Natural killer cell (primary cell): Measurements from ENCODE around the gene NEK1. TPM values are rescaled to one million over a fixed set of nuclear protein-coding genes. Genes with fewer than 3 reads are reported as not detected.
A peak's percentile ranks its signal among the peaks of the same experiment; 100 is the strongest.

Source experiments
- ATAC-seq, 3 donors: fragments of 150-1000 bp in 2 of 3; fragments of 200-7000 bp in 1 of 3; cut with Tn5 transposase; 1 replicate in 1 of 3; 2 replicates in 2 of 3; pipeline ENCODE4 v1.10.0; 2021; ENCODE audit warnings: mild to moderate bottlenecking in 2 of 3, moderate library complexity in 2 of 3
- DNase-seq, 2 donors: peaks; one replicate each; pipeline versions ENCODE4 v3.0.0 to v3.0.0-alpha.2; 2013 to 2021; ENCODE audit warnings: mixed read lengths in 1 of 2
- H3K27ac ChIP-seq: one replicate; pipeline ENCODE4 v1.5.1; 2013; ENCODE audit warnings: mild to moderate bottlenecking, low read length
- H3K27me3 ChIP-seq: one replicate; pipeline ENCODE4 v1.6.1; 2013; ENCODE audit warnings: low read length; ENCODE audit not compliant: control insufficient read depth, insufficient read depth
- H3K36me3 ChIP-seq: one replicate; pipeline ENCODE4 v1.6.1; 2013; ENCODE audit warnings: low read length; ENCODE audit not compliant: control insufficient read depth, insufficient read depth
- H3K4me1 ChIP-seq: one replicate; pipeline ENCODE4 v1.6.1; 2013; ENCODE audit warnings: low read length; ENCODE audit not compliant: control insufficient read depth, insufficient read depth
- H3K4me3 ChIP-seq: one replicate; pipeline ENCODE4 v1.5.1; 2013; ENCODE audit warnings: low read length
- H3K9me3 ChIP-seq: one replicate; pipeline ENCODE4 v1.6.1; 2013; ENCODE audit warnings: low read length; ENCODE audit not compliant: control insufficient read depth, insufficient read depth
- H3K27ac Mint-ChIP-seq, 2 donors: one replicate each; pipeline ENCODE4 v1.8.0; 2022; ENCODE audit warnings: mild to moderate bottlenecking in 2 of 2, mixed read lengths in 2 of 2, moderate library complexity in 1 of 2
- H3K27me3 Mint-ChIP-seq, 2 donors: one replicate each; pipeline ENCODE4 v1.8.0; 2022; ENCODE audit warnings: low read depth in 2 of 2, mixed read lengths in 2 of 2
- H3K36me3 Mint-ChIP-seq: one replicate; pipeline ENCODE4 v1.8.0; 2022; ENCODE audit warnings: mixed read lengths
- H3K4me1 Mint-ChIP-seq, 2 donors: one replicate each; pipeline ENCODE4 v1.8.0; 2022; ENCODE audit warnings: mixed read lengths in 2 of 2
- H3K4me3 Mint-ChIP-seq: one replicate; pipeline ENCODE4 v1.8.0; 2022; ENCODE audit warnings: mild to moderate bottlenecking, moderate library complexity, mixed read lengths
- H3K9me3 Mint-ChIP-seq, 2 donors: one replicate each; pipeline ENCODE4 v1.8.0; 2022; ENCODE audit warnings: mixed read lengths in 2 of 2
- CTCF ChIP-seq: fragments of 200-600 bp; IDR thresholded peaks from one replicate; pipeline ENCODE4 v1.8.0; 2022; ENCODE audit warnings: antibody characterized with exemption
- WGBS: methylation state at CpG from one replicate; pipeline ENCODE4 v1.1.7; 2013; ENCODE audit warnings: missing lambda C conversion rate; ENCODE audit not compliant: insufficient coverage; 5-methylcytosine and 5-hydroxymethylcytosine counted together
- intact Hi-C: fragments of 100-400 bp; cut with micrococcal nuclease; formaldehyde crosslinking; loops from one replicate; pipeline ENCODE4 v1.14.2; 2022
- total RNA-seq, 4 donors: library from RNA; stranded (reverse); fragments of 120-200 nt in 1 of 4; gene quantifications; one replicate each; pipeline versions ENCODE4 v1.2.3 to v1.2.4, GENCODE V29; 2013 to 2022

Gene NEK1
- total RNA-seq, 3 donors from 2014 or later (not counting 1 experiment from before 2014, with no cell fraction given): 16.4 to 24.9 (median 19.0) TPM

- no peaks in the 10 kb centered on the region for H3K9me3 Mint-ChIP-seq
- no peaks in the 10 kb centered on the region for H3K27me3 Mint-ChIP-seq
- Histone ChIP-seq H3K9me3 (no peaks in the 10 kb centered on the region), H3K4me3 (no peak overlapping the region), H3K4me1 (peaks cover 3% of the 10 kb centered on the region), H3K36me3 (no peaks in the 10 kb centered on the region), H3K27me3 (no peaks in the 10 kb centered on the region), H3K27ac (no peak overlapping the region)
- H3K4me1 Mint-ChIP-seq: peaks cover 18 to 20% of the 10 kb centered on the region in 2 donors
- DNase-seq (no peak), ATAC-seq (no peak)
- no peak overlapping the region for H3K4me3 Mint-ChIP-seq
- TF ChIP-seq CTCF: no peak
- no peak overlapping the region for H3K27ac Mint-ChIP-seq
- intact Hi-C loops: no loop called here
- H3K36me3 Mint-ChIP-seq: no peaks in the 10 kb centered on the region
- WGBS: 81% methylated on average over 3 of the region's 3 CpGs
Measured at GRCh38 chr4:169630069-169630468, 17.7 kb upstream of the NEK1 start.

- intact Hi-C loops: no loop called here
- Mint-ChIP-seq H3K36me3 (no peaks in the 10 kb centered on the region), H3K9me3 (no peaks in the 10 kb centered on the region), H3K4me3 (no peak overlapping the region), H3K27ac (peak overlapping the region in 1 of 2 donors; percentile 12), H3K4me1 (peaks cover 17 to 23% of the 10 kb centered on the region in 2 donors), H3K27me3 (no peaks in the 10 kb centered on the region)
- Histone ChIP-seq H3K27me3 (no peaks in the 10 kb centered on the region), H3K36me3 (no peaks in the 10 kb centered on the region), H3K9me3 (no peaks in the 10 kb centered on the region), H3K27ac (no peak overlapping the region), H3K4me3 (no peak overlapping the region), H3K4me1 (peaks cover 3% of the 10 kb centered on the region)
- TF ChIP-seq CTCF: no peak
- DNase-seq: no peak
- ATAC-seq: no peak
- 100% methylated on average over 2 of the region's 2 CpGs for WGBS
Measured at GRCh38 chr4:169628579-169628978, 16.2 kb upstream of the NEK1 start.

- Mint-ChIP-seq H3K4me3 (no peak overlapping the region), H3K27ac (peak overlapping the region; percentile 27 to 42), H3K4me1 (peaks cover 28 to 36% of the 10 kb centered on the region in 2 donors), H3K27me3 (no peaks in the 10 kb centered on the region), H3K36me3 (no peaks in the 10 kb centered on the region), H3K9me3 (no peaks in the 10 kb centered on the region)
- H3K4me1 ChIP-seq: peaks cover 3% of the 10 kb centered on the region
- no peaks in the 10 kb centered on the region for H3K27me3 ChIP-seq
- no peaks in the 10 kb centered on the region for H3K9me3 ChIP-seq
- no CpG with 5 or more reads among the region's 1 CpG for WGBS
- intact Hi-C loops: no loop called here
- no peaks in the 10 kb centered on the region for H3K36me3 ChIP-seq
- ATAC-seq (peak in 1 of 3 donors; percentile 54), DNase-seq (no peak)
- H3K27ac ChIP-seq: no peak overlapping the region
- H3K4me3 ChIP-seq: no peak overlapping the region
- no peak for TF ChIP-seq CTCF
Measured at GRCh38 chr4:169627307-169627706, 14.9 kb upstream of the NEK1 start.
